PC-3 (cell line): ENCODE measurements around the gene MRAS. TPM values are rescaled to one million over a fixed set of nuclear protein-coding genes. Genes with fewer than 3 reads are reported as not detected.

Experiments used
- ATAC-seq: fragments of 200-7000 bp; cut with Tn5 transposase; 2 replicates; pipeline ENCODE4 v1.9.1; 2020; ENCODE audit warnings: mild to moderate bottlenecking, moderate library complexity
- BruUV-seq: library from RNA; stranded (reverse); fragments of 400-500 nt; replicated peaks from 2 replicates; lab custom pipeline; 2021; lab: Mats Ljungman, UMichigan
- CTCF ChIA-PET: fragments of 300-600 bp; sonication (Branson Sonifier 250); formaldehyde crosslinking; loops from one replicate; lab custom pipeline; 2022; ENCODE audit warnings: antibody characterized with exemption; lab: Charles Lee
- POLR2A ChIA-PET: fragments of 300-600 bp; sonication (Branson Sonifier 250); formaldehyde crosslinking; loops from one replicate; lab custom pipeline; 2022; ENCODE audit warnings: antibody characterized with exemption; ENCODE audit not compliant: unreplicated experiment; lab: Charles Lee
- DNase-seq: peaks from one replicate; pipeline ENCODE4 v3.0.0-alpha.2; 2015
- H2AFZ ChIP-seq: fragments of 300-600 bp; sonication (generic); 2 replicates; pipeline ENCODE4 v1.6.0; 2016; ENCODE audit warnings: antibody characterized with exemption, low read length
- H3F3A ChIP-seq: fragments of 300-600 bp; sonication (generic); one replicate; pipeline ENCODE4 v1.6.0; 2017; ENCODE audit warnings: antibody characterized with exemption, low read length, control low read depth, mild to moderate bottlenecking; ENCODE audit not compliant: unreplicated experiment
- H3K27ac ChIP-seq: fragments of 300-600 bp; sonication (generic); 2 replicates; pipeline ENCODE4 v1.5.1; 2016; ENCODE audit warnings: mild to moderate bottlenecking, low read length
- H3K27me3 ChIP-seq: fragments of 300-600 bp; sonication (generic); 2 replicates; pipeline ENCODE4 v1.6.1; 2016; ENCODE audit warnings: low read length, mixed read lengths
- H3K36me3 ChIP-seq: fragments of 300-600 bp; sonication (generic); 2 replicates; pipeline ENCODE4 v1.6.1; 2016; ENCODE audit warnings: low read depth, mixed run types, low read length, mixed read lengths
- H3K4me1 ChIP-seq: fragments of 300-600 bp; sonication (generic); 2 replicates; pipeline ENCODE4 v1.5.1; 2016; ENCODE audit warnings: low read length; ENCODE audit not compliant: insufficient read depth
- H3K4me2 ChIP-seq: fragments of 300-600 bp; sonication (generic); 2 replicates; pipeline ENCODE4 v1.6.0; 2016; ENCODE audit warnings: low read length
- H3K4me3 ChIP-seq: fragments of 300-600 bp; sonication (generic); 2 replicates; pipeline ENCODE4 v1.5.1; 2016; ENCODE audit warnings: mild to moderate bottlenecking, low read length, mixed read lengths
- H3K79me2 ChIP-seq: fragments of 300-600 bp; sonication (generic); 2 replicates; pipeline ENCODE4 v1.6.1; 2017; ENCODE audit warnings: low read length, mixed read lengths
- H3K9ac ChIP-seq: fragments of 300-600 bp; sonication (generic); 2 replicates; pipeline ENCODE4 v1.6.0; 2016; ENCODE audit warnings: mild to moderate bottlenecking, low read length
- H3K9me2 ChIP-seq: fragments of 300-600 bp; sonication (generic); replicated peaks from 2 replicates; pipeline ENCODE4 v1.6.1; 2016; ENCODE audit warnings: mixed run types, low read length, mixed read lengths
- H3K9me3 ChIP-seq: fragments of 300-600 bp; sonication (generic); 2 replicates; pipeline ENCODE4 v1.6.1; 2016; ENCODE audit warnings: low read length, mixed read lengths
- H4K20me1 ChIP-seq: fragments of 300-600 bp; sonication (generic); 2 replicates; pipeline ENCODE4 v1.6.1; 2016; ENCODE audit warnings: low read length, mixed read lengths
- EZH2 ChIP-seq: fragments of 300-600 bp; sonication (generic); IDR thresholded peaks from one replicate; pipeline ENCODE4 v1.6.1; 2017; ENCODE audit warnings: antibody characterized with exemption, mild to moderate bottlenecking, low read length; ENCODE audit not compliant: unreplicated experiment
- EZH2phosphoT487 ChIP-seq: fragments of 300-600 bp; sonication (generic); IDR thresholded peaks from 2 replicates; pipeline ENCODE4 v1.6.1; 2018; ENCODE audit warnings: mild to moderate bottlenecking, antibody characterized with exemption, low read length, borderline replicate concordance
- intact Hi-C: fragments of 100-400 bp; cut with micrococcal nuclease; formaldehyde crosslinking; loops from 2 replicates; pipeline ENCODE4 v1.9.0; 2023
- total RNA-seq: library from RNA; depleted of rRNA; stranded (reverse); fragments of >200 nt; gene quantifications from 2 replicates; pipeline ENCODE4 v1.2.3, GENCODE V29; 2014
- TF ChIP-seq, protein P1 (sequence below): fragments of 300-600 bp; sonication (generic); conservative IDR thresholded peaks from 2 replicates; pipeline ENCODE4 v1.5.1; 2017; ENCODE audit warnings: antibody characterized with exemption, low read depth, mild to moderate bottlenecking, low read length

MRAS gene
- total RNA-seq, 1 experiment from 2014 or later, result 2.8 TPM

DNA sequence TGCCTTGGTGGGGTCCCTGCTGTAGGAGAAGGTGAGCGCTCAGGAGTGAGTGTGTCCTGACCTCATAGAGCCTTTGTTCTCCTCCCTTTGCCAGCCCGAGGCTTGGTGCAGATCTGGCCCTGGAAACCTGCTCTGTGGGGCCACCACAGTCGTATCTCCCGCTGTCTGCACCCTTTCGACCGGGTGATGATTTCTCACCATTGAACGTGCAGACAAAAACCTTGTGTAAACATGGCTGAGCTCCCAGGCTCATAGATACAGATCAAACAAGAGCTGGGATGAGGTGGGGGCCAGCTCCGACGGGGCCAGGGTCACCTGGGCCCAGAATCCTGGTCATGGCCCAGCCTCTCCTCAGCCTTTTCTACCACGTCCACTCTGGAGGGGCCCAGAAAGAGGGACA lies 51.4 kb downstream of the MRAS start:
- ATAC-seq, result no peak
- Histone ChIP-seq H3K4me1 (no peaks in the 10 kb centered on the region), H4K20me1 (no peaks in the 10 kb centered on the region), H3K27me3 (no peaks in the 10 kb centered on the region), H3K9me2 (no peaks in the 10 kb centered on the region), H3K36me3 (no peaks in the 10 kb centered on the region), H3K9me3 (no peaks in the 10 kb centered on the region), H3K27ac (no peak overlapping the region), H2AFZ (no peak overlapping the region), H3K4me2 (no peak overlapping the region), H3K4me3 (no peak overlapping the region), H3K9ac (no peak overlapping the region), H3K79me2 (no peaks in the 10 kb centered on the region), H3F3A (no peaks in the 10 kb centered on the region)
- TF ChIP-seq EZH2phosphoT487 (no peak), EZH2 (no peak)
- TF ChIP-seq, protein P1, sequence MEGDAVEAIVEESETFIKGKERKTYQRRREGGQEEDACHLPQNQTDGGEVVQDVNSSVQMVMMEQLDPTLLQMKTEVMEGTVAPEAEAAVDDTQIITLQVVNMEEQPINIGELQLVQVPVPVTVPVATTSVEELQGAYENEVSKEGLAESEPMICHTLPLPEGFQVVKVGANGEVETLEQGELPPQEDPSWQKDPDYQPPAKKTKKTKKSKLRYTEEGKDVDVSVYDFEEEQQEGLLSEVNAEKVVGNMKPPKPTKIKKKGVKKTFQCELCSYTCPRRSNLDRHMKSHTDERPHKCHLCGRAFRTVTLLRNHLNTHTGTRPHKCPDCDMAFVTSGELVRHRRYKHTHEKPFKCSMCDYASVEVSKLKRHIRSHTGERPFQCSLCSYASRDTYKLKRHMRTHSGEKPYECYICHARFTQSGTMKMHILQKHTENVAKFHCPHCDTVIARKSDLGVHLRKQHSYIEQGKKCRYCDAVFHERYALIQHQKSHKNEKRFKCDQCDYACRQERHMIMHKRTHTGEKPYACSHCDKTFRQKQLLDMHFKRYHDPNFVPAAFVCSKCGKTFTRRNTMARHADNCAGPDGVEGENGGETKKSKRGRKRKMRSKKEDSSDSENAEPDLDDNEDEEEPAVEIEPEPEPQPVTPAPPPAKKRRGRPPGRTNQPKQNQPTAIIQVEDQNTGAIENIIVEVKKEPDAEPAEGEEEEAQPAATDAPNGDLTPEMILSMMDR, result no peak
- ChIA-PET CTCF (no interaction called here), POLR2A (no interaction called here)
- DNase-seq, result no peak
- intact Hi-C loops, result no loop called here
- no TSS peak for BruUV-seq

DNA sequence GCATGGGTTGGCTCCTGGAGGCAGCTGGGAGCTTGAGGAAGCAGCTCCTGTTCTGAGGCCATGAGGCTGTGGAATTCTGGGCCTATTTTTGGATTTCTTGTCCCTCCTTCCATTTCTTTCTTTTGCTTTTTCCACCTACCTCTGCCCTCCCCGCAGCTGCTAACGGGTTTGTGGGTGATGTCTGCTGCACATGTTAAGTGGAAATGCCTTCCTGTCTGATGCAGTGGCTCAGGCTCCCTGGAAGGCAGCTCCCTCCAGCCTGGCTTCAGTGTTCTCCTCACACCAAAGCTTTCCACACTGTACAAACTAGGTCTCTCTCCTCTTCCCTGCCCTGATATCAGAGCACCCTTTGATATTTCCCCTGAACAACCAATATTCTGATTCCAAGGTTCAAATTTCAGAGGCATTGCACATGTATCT lies 52.3 kb downstream of the MRAS start:
- no peaks in the 10 kb centered on the region for H3K9me2 ChIP-seq
- no peak overlapping the region for H3K4me3 ChIP-seq
- H3K79me2 ChIP-seq, result no peaks in the 10 kb centered on the region
- intact Hi-C loops, result no loop called here
- H3K4me2 ChIP-seq, result no peak overlapping the region
- ChIA-PET CTCF (no interaction called here), POLR2A (no interaction called here)
- H3K9ac ChIP-seq, result no peak overlapping the region
- no peak for ATAC-seq
- no peaks in the 10 kb centered on the region for H3K4me1 ChIP-seq
- H3K27ac ChIP-seq, result no peak overlapping the region
- H4K20me1 ChIP-seq, result no peaks in the 10 kb centered on the region
- no peak overlapping the region for H2AFZ ChIP-seq
- H3K36me3 ChIP-seq, result no peaks in the 10 kb centered on the region
- BruUV-seq, result no TSS peak
- TF ChIP-seq EZH2, result no peak
- TF ChIP-seq, protein P1, result no peak
- TF ChIP-seq EZH2phosphoT487, result no peak
- H3K9me3 ChIP-seq, result no peaks in the 10 kb centered on the region
- no peaks in the 10 kb centered on the region for H3K27me3 ChIP-seq
- DNase-seq, result no peak
- no peaks in the 10 kb centered on the region for H3F3A ChIP-seq

DNA sequence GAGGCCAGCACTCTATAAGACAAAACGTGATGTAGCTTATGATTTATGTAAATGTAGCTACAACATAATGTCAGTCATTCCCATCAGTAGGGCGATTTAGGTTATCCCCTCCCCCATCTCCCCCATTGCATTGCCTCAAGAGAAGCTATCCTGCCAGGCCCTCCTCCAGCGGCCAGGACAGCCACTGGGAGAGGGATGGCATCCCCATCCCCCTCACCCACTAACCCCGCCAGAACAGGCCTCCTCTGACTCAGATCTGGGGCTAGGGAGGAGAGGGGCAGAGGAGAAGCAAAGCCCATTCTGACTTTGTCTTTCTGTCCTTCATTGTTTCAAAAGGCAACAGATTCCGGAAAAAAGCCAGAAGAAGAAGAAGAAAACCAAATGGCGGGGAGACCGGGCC lies 53.5 kb downstream of the MRAS start:
- Histone ChIP-seq H2AFZ (no peak overlapping the region), H3K9me2 (no peaks in the 10 kb centered on the region), H3K36me3 (no peaks in the 10 kb centered on the region), H3K79me2 (no peaks in the 10 kb centered on the region), H3K4me2 (no peak overlapping the region), H3K4me1 (no peaks in the 10 kb centered on the region), H3F3A (no peaks in the 10 kb centered on the region), H3K27me3 (no peaks in the 10 kb centered on the region), H3K9me3 (no peaks in the 10 kb centered on the region), H3K9ac (no peak overlapping the region), H3K4me3 (no peak overlapping the region), H3K27ac (no peak overlapping the region), H4K20me1 (no peaks in the 10 kb centered on the region)
- BruUV-seq, result no TSS peak
- CTCF ChIA-PET, result no interaction called here
- TF ChIP-seq, protein P1, result no peak
- TF ChIP-seq EZH2 (no peak), EZH2phosphoT487 (no peak)
- DNase-seq, result no peak
- ATAC-seq, result no peak
- POLR2A ChIA-PET, result no interaction called here
- intact Hi-C loops, result no loop called here
